Right kidney (tissue), 1 donor: ENCODE data around the gene B4GALNT2.
"Not testable (repeated sequence)": the region's sequence is repeated elsewhere in the genome, so short reads cannot be mapped to it uniquely, and the experiment has no call there.

Experiments used
- DNase-seq: peaks from one replicate; pipeline ENCODE4 v3.0.0-alpha.2; 2016

The B4GALNT2 gene

GRCh38 chr17:49120166-49120565 lies 12.4 kb upstream of the B4GALNT2 start:
- DNase-seq, result no peak

GRCh38 chr17:49121696-49122292 lies 10.8 kb upstream of the B4GALNT2 start:
- DNase-seq, result no peak

- no peak for DNase-seq
These were observed 10.0 kb upstream of the B4GALNT2 start for GRCh38 chr17:49122566-49122965.

GRCh38 chr17:49123061-49123460 lies 9.5 kb upstream of the B4GALNT2 start:
- no peak for DNase-seq

GRCh38 chr17:49125449-49125848 lies 7.1 kb upstream of the B4GALNT2 start:
- no peak for DNase-seq

GRCh38 chr17:49126183-49126859 lies 6.2 kb upstream of the B4GALNT2 start:
- DNase-seq, result not testable (repeated sequence)

- not testable (repeated sequence) for DNase-seq
These were observed 3.1 kb upstream of the B4GALNT2 start for GRCh38 chr17:49129359-49129950.

GRCh38 chr17:49130891-49131290 lies 1.7 kb upstream of the B4GALNT2 start:
- DNase-seq, result no peak

GRCh38 chr17:49132317-49132698 lies 261 bp upstream of the B4GALNT2 start:
- DNase-seq, result no peak

- DNase-seq, result no peak
These were observed 3.8 kb downstream of the B4GALNT2 start for GRCh38 chr17:49136335-49136734.

- DNase-seq, result not testable (repeated sequence)
These were observed 13.1 kb downstream of the B4GALNT2 start for GRCh38 chr17:49145654-49146053.

GRCh38 chr17:49146620-49147306 lies 14.2 kb downstream of the B4GALNT2 start:
- no peak for DNase-seq

GRCh38 chr17:49148171-49148570 lies 15.6 kb downstream of the B4GALNT2 start:
- DNase-seq, result no peak

GRCh38 chr17:49151996-49152395 lies 19.4 kb downstream of the B4GALNT2 start:
- no peak for DNase-seq

- no peak for DNase-seq
These were observed 23.7 kb downstream of the B4GALNT2 start for GRCh38 chr17:49156256-49156655.

- DNase-seq, result no peak
These were observed 25.2 kb downstream of the B4GALNT2 start for GRCh38 chr17:49157784-49158183.

GRCh38 chr17:49162866-49163265 lies 30.3 kb downstream of the B4GALNT2 start:
- no peak for DNase-seq

GRCh38 chr17:49165143-49165542 lies 32.6 kb downstream of the B4GALNT2 start:
- no peak for DNase-seq

- no peak for DNase-seq
These were observed 36.1 kb downstream of the B4GALNT2 start for GRCh38 chr17:49168706-49169105.

- DNase-seq, result no peak
These were observed 37.6 kb downstream of the B4GALNT2 start for GRCh38 chr17:49170216-49170615.

GRCh38 chr17:49170711-49171110 lies 38.1 kb downstream of the B4GALNT2 start:
- DNase-seq, result not testable (repeated sequence)

GRCh38 chr17:49175978-49176377 lies 43.4 kb downstream of the B4GALNT2 start:
- DNase-seq, result not testable (repeated sequence)

- DNase-seq, result peak; percentile 19
These were observed 47.7 kb downstream of the B4GALNT2 start for GRCh38 chr17:49180303-49180702.
